ENCODE results near the gene TUBD1. TPM values are rescaled to one million over a fixed set of nuclear protein-coding genes. Genes with fewer than 3 reads are reported as not detected.
"Not testable (repeated sequence)": the region's sequence is repeated elsewhere in the genome, so short reads cannot be mapped to it uniquely, and the experiment has no call there.

TUBD1 gene
- total RNA-seq, 1 donor from 2014 or later = 12.5 TPM

DNA sequence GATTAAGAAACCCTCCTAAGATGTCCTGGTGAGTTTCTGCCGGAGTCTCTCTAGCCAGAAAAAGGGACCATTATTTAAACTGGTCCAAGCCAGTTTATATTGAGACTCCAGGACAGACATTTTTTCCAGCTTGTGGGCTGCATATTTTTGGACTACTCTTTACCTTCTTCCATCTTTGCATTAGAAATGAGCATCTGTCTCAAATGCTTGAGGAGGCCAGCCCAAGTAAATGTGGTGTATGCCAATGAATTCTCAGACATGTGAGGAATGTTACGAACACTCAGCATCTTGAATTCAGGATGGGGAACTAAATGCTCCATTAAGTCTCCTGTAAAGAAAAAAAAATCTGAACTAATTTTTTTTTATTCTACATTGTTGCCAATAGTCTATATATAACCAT, 18.4 kb downstream of the TUBD1 start:
- no peak for ATAC-seq

DNA sequence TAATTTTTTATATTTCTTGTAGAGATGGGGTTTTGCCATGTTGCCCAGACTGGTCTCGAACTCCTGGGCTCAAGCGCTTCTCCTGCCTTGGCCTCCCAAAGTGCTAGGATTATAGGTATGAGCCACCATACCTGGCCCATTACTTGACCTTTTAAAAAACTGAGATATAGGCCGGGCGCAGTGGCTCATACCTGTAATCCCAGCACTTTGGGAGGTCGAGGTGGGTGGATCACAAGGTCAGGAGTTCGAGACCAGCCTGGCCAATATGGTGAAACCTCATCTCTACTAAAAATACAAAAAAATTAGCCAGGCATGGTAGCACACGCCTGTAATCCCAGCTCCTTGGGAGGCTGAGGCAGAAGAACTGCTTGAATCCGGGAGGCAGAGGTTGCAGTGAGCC, 19.3 kb downstream of the TUBD1 start:
- not testable (repeated sequence) for ATAC-seq

DNA sequence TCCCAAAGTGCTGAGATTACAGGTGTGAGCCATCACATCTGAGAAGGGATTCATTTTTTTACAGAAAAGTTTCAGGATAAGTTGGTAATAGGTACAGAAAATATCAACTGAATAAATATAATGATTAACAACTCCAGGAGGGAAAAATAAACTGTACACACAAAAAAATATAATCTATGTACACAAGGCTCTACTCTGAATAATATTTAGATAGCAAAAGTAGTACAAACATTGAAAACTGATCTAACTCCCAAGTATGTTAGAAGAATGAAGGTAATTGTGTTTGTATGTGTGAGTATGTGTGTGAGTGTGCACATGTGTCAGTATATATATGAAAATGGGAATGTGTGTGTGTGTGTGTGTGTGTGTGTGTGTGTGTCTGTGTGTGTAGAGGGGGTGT, 20.4 kb downstream of the TUBD1 start:
- no peak for ATAC-seq

DNA sequence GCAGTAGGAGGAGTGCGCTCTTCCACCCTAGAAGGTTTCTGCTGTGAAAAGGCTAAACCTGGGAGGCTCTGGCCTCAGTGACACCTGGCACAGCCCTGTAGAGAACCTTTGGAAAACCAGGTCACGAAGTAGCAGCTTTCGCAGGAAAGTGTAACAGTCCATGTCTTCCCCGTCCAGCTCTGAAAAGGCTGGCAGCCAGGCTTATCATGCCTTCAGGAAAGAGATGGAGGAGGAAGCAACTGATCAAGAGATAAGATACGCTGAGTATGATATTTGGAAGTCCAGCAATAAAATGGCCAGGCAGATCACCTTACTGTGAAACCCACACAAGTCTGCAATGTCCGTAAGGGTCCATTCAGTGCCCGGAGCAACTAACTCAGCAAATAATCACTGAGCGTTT, 22.3 kb downstream of the TUBD1 start:
- no peak for ATAC-seq

DNA sequence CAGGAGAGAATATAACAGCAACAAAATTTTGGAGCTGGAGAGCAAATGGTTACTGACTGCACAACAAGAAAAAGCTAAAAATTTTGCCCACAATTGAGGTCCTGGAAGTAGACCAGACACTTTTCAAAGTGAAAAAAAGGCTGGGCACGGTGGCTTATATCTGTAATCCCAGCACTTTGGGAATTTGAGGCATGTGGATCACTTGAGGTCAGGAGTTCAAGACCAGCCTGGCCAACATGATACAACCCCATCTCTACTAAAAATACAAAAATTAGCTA, 22.9 kb downstream of the TUBD1 start:
- ATAC-seq = no peak

DNA sequence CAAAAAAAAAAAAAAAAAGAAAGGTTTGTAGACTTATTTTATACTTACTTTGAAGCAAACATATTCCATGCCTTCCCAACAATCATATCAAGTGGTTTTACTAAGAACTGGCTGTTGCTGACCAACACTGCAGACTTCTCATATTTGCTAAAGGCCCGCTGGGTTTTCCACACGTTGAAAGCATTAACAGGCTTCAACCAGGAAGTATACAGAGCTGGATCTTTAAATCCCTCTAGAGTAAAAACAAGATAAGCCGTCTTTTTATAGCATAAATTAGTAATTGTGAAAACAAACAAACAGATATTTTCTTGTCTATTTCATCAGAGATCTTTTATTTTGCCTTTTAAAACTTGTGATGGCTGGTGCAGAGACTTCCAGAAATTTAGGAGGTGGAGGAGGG, 29.1 kb downstream of the TUBD1 start:
- ATAC-seq = no peak

DNA sequence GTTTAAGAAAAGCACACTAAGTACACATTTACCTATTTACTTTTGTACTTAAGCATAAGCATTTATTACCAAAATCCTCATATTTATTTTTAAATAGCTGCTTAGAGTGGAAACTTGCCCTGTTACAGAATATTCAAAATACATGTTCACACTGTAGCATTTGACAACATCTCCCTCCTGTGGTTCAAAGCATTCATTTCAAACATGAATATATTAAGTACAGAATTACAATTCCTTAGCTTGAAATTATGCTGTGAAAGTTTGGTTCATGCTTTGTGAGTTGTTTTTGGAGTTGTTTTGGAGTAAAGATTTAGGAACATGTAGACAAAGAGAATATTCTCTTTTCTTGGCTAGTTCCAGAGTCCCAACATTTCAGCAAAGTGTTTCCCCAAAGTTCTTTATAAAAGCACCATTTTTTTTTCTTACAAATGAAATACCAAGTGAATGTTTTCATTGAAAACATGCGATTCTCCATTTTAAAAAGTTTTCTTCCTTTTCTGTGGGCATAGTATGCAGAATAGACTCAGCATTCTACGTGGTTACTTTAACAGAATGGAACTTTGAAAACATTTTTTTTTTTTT, 33.2 kb downstream of the TUBD1 start:
- ATAC-seq = peak; percentile 64

DNA sequence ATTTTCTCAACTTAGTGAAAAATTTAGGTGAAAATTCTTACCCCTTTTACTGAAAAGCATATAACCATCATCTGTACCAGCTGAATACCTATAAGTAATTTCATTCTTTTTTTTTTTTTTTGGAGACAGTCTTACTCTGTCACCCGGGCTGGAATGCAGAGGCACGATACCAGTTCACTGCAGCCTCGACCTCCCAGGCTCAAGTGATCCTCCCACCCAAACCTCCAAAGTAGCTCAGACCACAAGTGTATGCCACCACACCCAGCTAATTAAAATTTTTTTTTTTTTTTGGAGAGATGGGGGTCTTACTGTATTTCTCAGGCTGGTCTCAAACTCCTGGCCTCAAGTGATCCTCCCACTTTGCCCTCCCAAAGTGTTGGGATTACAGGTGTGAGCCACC, 33.8 kb downstream of the TUBD1 start:
- no peak for ATAC-seq

DNA sequence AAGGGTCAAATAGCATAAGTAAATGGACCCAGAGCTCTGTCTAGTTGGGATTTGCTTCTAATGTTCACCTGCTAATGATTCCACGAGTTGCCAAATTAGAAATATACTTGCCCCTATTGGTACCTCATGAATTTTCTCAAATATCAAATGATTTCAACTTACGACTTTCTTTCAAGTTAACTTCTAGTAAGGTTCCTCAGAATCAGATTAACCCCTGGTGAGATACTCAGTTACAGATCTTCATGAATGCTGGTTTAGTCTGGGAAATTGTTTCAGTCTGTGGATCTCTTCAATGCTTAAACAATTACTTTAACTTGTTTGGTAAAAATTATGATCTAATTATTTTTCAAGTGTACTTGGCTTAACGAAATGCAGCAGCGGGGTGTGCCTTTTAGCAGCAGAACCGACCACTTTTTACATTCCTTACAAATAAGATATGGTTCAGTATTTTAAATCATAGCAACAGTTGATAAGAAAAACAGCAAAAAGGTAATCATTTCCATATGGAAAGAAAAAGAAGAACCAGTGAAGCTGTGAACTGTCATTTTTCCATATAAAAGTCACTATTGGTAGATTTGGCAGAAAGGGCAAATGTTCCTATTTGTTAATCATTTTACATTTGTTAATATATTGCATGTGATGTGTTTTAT, 34.5 kb downstream of the TUBD1 start:
- no peak for ATAC-seq

DNA sequence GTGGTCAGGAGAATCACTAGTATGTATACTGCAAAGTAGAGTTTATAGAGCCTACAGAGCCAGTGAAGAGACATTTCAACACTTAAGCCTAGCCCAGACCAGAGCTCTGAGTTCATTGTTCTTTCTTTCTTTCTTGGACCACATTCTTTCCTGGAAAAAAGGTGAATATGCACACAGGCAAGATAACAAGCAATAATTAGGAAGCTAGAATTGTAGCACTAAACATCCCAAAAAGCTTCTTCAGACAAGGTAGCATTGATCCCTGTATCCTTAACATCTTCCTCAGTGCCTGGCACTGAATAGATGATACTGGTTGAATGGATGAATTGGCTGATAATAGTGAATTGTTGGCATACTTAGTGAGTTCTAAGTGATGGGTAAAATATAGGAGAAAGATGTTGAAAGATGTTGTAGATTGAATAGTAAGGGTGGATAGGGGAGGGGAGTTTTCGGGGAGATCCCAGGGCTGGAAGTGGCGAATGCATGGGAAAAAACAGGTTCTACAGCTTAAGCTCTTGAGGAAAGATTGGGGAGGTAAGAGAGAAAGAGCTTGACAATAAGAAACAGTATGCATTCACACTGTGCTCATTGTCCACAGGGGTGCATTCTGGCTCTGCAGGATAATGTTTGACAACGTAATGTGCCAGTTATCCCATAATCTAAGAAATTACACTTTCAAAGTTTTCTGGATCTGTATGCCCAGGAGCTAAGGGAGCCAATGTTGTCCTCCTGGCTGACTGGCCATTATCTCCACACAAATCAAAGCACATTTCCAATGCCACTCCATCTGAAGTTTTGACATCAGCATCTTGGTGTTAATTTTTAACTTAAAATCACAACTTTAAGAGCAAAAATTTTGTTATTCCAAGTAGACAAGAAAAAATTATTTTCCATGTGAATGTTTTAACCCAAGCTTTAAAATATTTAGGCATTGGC, 35.6 kb downstream of the TUBD1 start:
- ATAC-seq = peak; percentile 6

DNA sequence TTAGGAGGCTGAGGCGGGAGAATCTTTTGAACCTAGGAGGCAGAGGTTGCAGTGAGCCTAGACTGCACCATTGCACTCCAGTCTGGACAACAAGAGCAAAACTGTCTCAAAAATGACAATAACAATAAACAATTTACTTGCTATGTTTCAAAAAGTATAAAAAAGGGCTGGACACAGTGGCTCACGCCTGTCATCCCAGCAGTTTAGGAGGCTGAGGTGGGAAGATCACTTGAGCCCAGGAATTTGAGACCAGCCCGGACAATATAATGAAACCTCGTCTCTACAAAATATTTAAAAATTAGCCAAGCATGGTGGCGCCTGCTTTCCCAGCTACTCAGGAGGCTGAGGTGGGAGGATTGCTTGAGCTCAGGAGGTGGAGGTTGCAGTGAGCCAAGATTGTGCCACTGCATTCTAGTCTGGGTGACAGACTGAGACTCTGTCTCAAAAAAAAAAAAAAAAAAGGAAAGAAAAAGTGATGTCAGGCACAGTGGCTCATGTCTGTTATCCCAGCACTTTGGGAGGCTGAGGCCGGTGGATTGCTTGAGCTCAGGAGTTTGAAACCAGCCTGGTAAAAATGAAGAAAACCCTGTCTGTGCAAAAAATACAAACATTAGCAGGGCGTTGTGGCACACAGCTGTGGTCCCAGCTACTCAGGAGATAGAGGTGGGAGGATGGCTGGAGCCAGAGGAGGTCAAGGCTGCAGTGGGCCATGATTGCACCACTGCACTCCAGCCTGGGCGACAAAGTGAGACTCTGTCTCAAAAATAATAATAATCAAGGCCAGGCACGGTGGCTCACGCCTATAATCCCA, 38.6 kb downstream of the TUBD1 start:
- ATAC-seq = not testable (repeated sequence)

DNA sequence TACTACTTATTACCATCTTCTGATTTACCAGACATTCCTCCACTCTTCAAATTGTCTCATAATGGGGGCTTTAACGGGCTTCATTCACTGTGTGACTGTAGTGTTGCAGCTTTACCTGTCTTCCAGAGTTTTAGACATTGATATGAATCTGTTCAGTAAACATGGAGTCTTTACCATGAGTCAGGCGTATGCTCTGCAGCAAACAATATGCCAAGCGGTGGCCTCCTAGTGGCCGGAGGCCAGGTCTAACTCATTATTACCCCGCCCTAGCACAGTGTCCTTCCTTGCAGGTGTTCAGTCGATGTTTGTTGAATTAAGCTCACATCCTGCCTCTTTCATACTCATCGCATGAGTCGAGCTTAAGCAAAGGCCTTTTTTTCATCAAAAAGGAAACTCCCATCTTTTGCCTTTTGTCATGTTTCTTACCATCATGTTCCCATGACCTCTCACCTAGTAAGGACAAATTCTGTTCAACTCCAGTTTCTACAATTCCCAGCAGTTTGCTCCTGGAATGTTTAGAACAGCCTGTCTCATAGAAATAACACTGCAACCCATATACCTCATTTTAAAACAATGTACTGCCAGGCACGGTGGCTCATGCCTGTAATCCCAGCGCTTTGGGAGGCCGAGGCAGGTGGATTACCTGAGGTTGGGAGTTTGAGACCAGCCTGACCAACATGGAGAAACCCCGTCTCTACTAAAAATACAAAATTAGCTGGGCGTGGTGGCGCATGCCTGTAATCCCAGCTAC, 39.4 kb downstream of the TUBD1 start:
- peak; percentile 91 for ATAC-seq

DNA sequence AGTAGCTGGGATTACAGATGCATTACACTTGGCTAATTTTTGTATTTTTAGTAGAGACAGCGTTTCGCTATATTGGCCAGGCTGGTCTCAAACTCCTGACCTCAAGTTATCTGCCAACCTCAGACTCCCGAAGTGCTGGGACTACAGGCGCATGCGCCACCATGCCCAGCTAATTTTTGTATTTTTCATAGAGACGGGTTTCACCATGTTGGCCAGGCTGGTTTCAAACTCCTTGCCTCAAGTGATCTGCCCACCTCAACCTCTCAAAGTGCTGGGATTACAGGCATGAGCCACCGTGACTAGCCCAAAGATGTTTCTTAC, 39.9 kb downstream of the TUBD1 start:
- ATAC-seq = not testable (repeated sequence)

DNA sequence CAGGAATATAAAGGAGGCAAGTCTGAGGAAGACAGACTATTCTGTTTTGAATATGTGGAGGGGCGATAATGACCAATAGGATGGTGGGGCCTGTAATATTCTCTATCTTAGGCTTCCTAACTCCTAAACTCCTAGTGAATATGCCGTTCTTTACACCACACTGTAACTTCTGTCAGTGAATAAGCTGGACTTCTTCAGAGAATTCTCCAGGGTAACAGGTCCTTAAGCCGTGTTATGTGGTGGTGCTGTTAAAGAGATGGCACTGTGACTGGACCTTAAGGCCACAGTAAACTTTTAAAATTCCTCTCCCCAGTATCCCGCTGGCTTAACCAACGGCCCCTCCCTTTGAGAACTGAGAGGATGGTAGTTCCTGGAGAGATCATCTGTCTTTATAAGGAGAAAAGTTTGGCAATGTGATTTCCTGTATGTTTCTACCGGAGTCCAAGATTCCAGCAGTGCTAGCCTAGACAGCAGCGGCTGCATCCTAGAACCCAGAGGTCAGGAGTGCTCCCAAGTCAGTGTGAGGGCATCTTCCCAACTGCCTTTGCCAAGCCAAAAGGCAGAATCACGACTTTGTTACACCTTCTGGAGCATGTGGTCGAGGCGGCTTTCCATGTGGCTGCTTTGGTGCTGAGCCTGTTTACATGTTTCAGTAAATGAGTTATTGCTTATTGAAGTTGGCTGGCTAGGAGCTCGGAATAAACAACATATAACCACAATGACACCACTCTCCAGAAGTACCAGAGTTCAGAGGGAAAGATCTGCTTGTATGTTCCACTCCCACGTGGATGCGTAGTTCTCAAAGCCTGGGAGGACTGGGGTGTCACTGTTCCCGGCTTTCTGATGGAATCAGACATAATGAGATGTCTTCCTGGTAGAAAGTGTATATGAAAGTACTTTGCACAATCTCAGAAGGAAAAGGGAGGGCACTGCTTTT, 41.0 kb downstream of the TUBD1 start:
- no peak for ATAC-seq

DNA sequence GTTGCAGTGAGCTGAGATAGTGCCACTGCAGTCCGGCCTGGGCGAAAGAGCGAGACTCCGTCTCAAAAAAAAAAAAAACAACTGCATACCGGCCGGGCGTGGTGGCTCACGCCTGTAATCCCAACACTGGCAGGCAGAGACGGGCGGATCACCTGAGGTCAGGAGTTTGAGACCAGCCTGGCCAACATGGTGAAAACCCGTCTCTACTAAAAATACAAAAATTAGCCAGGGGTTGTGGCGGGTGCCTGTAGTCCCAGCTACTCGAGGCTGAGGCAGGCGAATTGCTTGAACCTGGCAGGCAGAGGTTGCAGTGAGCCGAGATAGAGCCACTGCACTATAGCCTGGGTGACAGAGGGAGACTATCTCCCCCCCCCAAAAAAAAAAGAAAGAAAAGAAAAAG, 42.4 kb downstream of the TUBD1 start:
- ATAC-seq = not testable (repeated sequence)

DNA sequence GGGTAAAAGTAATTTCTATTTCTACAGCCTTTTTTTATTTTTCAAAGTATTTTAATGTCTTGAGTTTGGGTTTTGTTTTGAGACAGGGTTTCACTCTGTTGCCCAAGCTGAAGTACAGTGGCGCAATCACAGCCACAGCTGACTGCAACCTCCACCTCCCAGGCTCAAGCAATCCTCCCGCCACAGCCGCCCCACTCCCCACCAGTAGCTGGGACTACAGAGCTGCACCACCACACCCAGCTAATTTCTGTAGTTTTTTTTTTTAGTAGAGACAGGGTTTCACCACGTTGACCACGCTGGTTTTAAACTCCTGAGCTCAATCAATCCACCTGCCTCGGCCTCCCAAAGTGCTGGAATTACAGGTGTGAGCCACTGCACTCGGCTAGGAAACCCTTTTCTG, 44.0 kb downstream of the TUBD1 start:
- ATAC-seq = no peak

DNA sequence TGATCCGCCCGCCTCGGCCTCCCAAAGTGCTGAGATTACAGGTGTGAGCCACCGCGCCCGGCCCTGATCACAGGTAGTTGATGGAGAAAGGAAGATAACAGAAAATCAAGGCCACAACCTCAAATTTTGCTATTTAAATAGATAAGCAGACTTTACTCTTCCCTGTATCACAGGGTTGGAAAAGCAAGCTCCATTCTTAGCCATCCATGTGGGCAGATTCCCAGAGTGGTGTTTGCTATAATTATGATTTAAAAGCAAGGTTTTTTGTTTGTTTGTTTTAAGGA, 44.4 kb downstream of the TUBD1 start:
- ATAC-seq = no peak

DNA sequence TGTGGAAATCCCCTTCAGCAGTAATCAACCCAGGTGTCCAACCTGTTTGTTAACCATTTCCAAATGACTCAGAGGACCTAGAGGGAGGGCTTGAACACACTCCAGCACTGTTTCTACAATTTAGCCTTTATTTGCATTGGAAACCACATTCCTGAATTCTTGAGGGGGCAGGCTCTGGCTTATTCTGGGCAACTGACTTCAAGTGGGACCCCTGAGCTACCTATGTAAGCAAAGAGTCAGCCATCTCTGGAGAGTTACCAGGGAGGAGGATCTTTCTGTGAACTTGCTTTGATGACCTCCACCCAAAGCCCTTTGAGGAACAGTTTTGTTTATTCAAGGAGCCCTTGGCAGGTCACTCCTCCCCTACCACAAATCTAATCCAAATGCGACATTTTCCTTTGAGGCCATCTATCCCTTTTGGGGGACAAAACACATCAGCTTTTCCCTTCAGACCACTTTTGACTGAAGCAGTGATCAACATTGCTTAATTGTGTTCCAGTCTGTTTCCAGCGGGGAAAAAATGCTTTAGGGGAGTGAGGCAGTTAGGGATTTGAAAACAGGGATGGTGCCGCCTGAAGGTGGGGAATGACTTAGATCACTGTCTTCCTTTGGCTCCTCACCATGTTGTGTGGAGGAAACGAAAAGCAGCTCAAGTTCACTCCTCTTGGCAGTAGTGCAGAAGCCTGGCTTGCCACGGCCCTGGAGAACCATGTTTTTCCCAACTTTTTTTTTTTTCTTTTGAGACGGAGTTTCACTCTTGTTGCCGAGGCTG, 46.2 kb downstream of the TUBD1 start:
- peak; percentile 56 for ATAC-seq

DNA sequence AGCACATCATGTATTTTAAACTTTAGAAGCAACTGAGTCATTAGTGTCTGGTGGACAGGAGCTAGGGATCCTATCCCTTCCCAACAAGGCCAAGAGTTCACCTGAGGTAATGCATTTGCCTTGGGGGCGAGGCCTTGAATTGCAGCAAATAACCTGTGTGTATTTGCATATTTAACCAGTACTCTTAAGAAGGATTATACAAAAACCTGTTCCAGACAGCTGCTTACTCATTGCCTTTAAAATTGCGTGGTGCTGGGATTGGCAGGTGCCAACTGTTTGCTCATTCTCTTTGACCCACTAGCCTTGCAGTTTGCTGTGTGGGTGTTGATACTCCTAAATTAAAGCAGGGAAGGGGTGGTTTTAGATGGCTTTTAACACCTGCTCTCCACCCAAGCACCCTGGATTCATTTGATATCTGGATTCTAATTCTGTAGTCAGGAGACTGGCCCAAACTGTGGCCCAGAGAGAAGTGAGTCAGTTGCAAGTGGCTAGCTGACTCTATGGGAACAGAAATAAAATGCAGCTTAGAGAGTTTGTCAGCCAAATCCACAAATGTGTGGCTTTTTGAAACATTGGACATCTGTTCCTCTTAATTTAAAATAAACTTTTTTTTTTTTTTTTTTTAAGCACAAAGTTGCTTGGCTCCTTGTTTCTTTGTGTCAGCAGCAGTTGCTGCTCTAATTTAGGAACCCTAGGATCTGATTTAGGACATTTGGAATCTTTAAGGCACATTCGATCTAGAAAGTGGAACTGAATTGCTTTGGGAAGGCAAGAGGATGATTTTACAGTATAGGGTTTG, 46.9 kb downstream of the TUBD1 start:
- peak; percentile 51 for ATAC-seq
